ENCODE measurements around the gene CD59. TPM values are rescaled to one million over a fixed set of nuclear protein-coding genes. Genes with fewer than 3 reads are reported as not detected.

The CD59 gene
- total RNA-seq, 1 donor from 2014 or later = 816 TPM

DNA sequence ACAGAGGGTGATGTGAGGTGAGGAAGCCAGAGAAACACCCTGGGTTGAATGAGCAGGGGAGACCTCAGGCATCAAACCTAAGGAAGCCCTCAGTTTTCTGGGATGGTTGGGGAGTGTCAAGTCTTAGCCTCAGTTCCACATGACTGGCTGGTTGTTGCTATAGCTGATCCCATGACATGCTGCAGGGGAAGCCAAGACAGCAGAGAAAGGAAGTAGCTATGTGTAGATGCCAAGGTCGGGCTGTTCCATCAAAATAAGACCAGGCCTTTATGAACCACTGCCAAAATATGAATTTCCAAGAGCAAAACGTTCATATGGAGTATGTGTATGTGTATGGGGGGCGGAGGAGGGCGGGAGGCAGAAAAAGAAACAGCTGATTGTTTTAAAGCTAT is 11.6 kb downstream of the CD59 start:
- intact Hi-C loops (cut with DNase I) = no loop called here
- H3K27me3 ChIP-seq (ENCODE audit: low read depth) = no peaks in the 10 kb centered on the region
- peak; percentile 40 to 67 for ATAC-seq
- TF ChIP-seq, protein P1, sequence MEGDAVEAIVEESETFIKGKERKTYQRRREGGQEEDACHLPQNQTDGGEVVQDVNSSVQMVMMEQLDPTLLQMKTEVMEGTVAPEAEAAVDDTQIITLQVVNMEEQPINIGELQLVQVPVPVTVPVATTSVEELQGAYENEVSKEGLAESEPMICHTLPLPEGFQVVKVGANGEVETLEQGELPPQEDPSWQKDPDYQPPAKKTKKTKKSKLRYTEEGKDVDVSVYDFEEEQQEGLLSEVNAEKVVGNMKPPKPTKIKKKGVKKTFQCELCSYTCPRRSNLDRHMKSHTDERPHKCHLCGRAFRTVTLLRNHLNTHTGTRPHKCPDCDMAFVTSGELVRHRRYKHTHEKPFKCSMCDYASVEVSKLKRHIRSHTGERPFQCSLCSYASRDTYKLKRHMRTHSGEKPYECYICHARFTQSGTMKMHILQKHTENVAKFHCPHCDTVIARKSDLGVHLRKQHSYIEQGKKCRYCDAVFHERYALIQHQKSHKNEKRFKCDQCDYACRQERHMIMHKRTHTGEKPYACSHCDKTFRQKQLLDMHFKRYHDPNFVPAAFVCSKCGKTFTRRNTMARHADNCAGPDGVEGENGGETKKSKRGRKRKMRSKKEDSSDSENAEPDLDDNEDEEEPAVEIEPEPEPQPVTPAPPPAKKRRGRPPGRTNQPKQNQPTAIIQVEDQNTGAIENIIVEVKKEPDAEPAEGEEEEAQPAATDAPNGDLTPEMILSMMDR (IDR thresholded peaks at IDR 0.05) = no peak
- peaks cover 28% of the 10 kb centered on the region for H3K36me3 ChIP-seq
- H3K27ac ChIP-seq = peak overlapping the region; percentile 84
- no peak for DNase-seq
- H3K4me3 ChIP-seq = no peak overlapping the region
- H3K9me3 ChIP-seq = no peaks in the 10 kb centered on the region
- peaks cover 67% of the 10 kb centered on the region for H3K4me1 ChIP-seq

DNA sequence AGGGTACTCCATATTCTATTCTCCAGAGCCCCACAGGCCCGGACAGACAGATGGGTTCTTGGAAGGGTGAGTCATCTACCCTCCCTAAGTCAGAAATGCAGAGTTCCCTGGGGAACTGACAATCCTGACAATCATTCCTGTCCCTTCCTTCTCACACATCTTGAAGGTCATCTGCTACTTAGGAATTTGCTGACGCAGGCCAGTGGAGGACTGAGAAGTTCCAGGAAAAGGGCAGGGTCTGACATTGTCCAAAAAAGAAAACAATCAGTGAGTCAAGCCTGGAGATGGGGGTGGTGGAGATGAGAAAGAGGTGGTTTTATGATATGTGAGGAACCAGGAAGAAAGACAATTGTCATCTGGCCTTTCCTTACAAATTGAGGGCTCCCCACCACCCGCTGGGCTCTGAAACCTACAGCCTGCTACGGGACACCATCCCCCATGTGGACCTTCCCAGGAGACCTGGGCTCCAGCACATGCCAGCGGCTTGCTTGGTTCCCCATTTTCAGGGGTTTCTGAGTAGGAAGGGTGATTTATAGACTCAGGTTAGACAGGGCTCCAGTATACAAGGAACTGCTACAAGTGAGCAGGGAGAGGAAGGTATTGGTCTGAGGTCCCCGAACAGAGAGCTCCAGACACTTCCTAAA is 12.9 kb downstream of the CD59 start:
- TF ChIP-seq, protein P1 (IDR thresholded peaks at IDR 0.05) = no peak
- Histone ChIP-seq H3K4me1 (peaks cover 69% of the 10 kb centered on the region), H3K4me3 (no peak overlapping the region), H3K36me3 (peaks cover 41% of the 10 kb centered on the region), H3K9me3 (no peaks in the 10 kb centered on the region), H3K27me3 (ENCODE audit: low read depth) (no peaks in the 10 kb centered on the region), H3K27ac (peak overlapping the region; percentile 84)
- DNase-seq = no peak
- peak; percentile 60 to 67 for ATAC-seq
- intact Hi-C loops (cut with DNase I) = no loop called here

DNA sequence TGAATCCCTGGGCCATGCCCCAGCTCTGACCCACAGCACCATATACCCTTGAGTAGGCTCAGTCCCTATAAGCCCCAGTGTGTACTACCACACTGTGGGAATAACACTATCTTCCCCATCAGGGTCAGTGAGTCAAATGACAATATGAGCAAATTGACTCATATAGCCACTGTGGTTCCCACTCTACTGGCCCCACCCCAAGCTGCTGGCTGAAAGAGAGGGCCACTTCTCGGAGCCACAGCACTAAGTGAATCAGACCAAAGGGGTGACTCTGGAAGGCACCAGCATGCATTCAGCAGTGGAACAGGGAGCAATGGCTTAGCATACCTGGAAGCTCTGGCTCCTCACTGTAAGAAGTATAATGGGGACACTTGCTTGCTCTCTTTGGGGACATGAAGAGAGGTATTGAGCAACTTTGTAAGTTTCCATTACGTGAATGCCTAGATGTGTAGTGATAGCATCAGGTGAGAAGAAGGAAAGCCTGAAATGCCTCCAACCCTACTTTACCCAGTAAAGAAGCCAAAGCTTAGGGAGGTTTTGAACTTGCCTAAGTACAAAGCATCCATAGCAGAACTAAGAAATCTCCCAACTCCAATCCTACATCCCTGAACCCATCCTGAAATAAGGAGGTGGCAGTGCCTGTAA is 13.5 kb downstream of the CD59 start:
- Histone ChIP-seq H3K4me1 (peaks cover 69% of the 10 kb centered on the region), H3K27me3 (ENCODE audit: low read depth) (no peaks in the 10 kb centered on the region), H3K4me3 (no peak overlapping the region), H3K9me3 (no peaks in the 10 kb centered on the region), H3K27ac (peak overlapping the region; percentile 84), H3K36me3 (peaks cover 47% of the 10 kb centered on the region)
- TF ChIP-seq, protein P1 (IDR thresholded peaks at IDR 0.05) = no peak
- no peak for DNase-seq
- intact Hi-C loops (cut with DNase I) = no loop called here
- peak; percentile 73 for ATAC-seq

DNA sequence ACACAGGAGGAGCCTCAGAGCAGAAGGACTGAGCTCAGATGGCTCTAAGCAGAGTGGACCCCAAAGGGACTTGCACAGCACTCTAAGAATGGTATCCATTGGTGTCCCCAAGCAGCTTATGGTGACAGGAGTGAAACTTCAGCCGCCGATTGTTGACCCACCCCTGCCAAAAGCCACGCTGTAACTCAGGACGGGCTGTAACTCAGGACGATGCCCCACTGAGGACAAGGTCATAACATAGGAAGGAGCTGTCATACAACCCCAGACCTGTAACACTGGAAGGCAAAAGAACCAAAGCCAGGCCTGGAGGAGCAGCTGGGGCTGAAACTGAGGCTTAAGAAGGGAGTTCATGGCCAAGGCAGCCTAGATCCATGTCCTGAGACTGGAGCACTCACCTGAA is 14.2 kb downstream of the CD59 start:
- Histone ChIP-seq H3K36me3 (peaks cover 55% of the 10 kb centered on the region), H3K27ac (peak overlapping the region; percentile 84), H3K4me1 (peaks cover 71% of the 10 kb centered on the region), H3K4me3 (no peak overlapping the region), H3K27me3 (ENCODE audit: low read depth) (no peaks in the 10 kb centered on the region), H3K9me3 (no peaks in the 10 kb centered on the region)
- ATAC-seq (no peak), DNase-seq (no peak)
- TF ChIP-seq, protein P1 (IDR thresholded peaks at IDR 0.05) = no peak
- intact Hi-C loops (cut with DNase I) = no loop called here

DNA sequence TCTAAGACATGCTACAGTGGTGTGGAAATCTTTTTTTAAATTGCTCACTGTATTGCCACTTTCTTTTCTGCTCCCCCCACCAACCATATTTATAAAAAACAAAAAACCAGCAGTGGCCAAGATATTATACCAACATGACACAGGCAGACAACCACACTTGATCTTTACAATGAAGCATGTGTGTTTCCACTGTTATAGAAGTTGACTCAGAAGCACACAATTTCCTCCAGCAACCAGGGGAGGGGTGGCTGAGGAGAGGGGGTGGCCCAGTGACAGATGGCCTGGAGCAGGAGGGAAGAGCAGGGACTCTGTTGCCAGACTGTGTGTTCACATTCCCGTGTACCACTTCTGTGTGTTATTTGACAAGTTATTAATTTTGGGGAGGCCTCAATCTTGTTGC is 14.8 kb downstream of the CD59 start:
- TF ChIP-seq, protein P1 (IDR thresholded peaks at IDR 0.05) = no peak
- ATAC-seq (no peak), DNase-seq (no peak)
- Histone ChIP-seq H3K4me1 (peaks cover 74% of the 10 kb centered on the region), H3K9me3 (no peaks in the 10 kb centered on the region), H3K36me3 (peaks cover 60% of the 10 kb centered on the region), H3K4me3 (no peak overlapping the region), H3K27ac (peak overlapping the region; percentile 84), H3K27me3 (ENCODE audit: low read depth) (no peaks in the 10 kb centered on the region)
- intact Hi-C loops (cut with DNase I) = no loop called here

Measured in lower lobe of right lung (tissue), 2 donors.